Keratinocyte (primary cell): ENCODE measurements around the gene HOTAIR.

ENCODE experiments used
- EZH2 ChIP-seq: IDR thresholded peaks from one replicate; pipeline ENCODE4 v1.6.1; 2012; ENCODE audit warnings: inconsistent platforms, mild to moderate bottlenecking, low read length, moderate library complexity
- TF ChIP-seq, protein P1 (sequence below), 3 experiments: IDR thresholded peaks in 1 of 3; conservative IDR thresholded peaks in 1 of 3; optimal IDR thresholded peaks in 1 of 3; 2 replicates in 2 of 3; 3 replicates in 1 of 3; pipeline versions ENCODE3 to v1.5.1; 2011; ENCODE audit warnings: low read length in 3 of 3, mild to moderate bottlenecking in 3 of 3, moderate library complexity in 2 of 3, control low read depth in 1 of 3, inconsistent platforms in 1 of 3; ENCODE audit not compliant: insufficient read depth in 2 of 3; ENCODE audit errors: extremely low read depth in 1 of 3

DNA sequence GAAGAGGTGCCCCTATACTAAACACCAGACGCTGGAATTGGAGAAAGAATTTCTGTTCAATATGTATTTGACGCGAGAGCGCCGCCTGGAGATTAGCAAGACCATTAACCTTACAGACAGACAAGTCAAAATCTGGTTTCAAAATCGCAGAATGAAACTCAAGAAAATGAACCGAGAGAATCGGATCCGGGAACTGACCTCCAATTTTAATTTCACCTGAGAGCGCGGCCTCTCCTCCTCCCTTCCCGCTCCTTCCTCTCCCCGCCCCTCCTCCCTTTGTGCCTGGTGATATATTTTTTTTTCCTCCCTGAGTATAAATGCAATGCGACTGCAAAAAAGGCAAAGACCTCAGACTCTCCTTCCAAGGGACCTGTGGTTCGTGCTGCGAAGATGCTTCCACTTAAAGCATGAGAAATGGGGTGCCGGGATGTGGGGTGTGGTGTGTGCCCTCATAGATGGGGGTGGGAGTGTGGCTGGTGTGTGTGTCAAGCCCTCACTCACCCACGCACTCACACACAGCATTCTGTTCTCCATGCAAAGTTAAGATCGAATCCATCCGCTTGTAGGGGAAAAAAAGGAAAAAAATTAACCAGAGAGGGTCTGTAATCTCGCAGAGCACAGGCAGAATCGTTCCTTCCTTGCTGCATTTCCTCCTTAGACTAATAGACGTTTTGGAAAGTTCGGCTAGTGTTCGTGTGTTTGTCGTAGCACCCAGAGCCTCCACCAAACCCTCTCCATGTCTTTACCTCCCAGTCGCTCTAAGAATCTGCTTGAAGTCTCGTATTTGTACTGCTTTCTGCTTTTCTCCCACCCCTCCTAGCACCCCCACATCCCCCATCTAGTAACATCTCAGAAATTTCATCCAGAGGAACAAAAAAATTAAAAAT, 14.7 kb upstream of the HOTAIR start:
- TF ChIP-seq, protein P1, sequence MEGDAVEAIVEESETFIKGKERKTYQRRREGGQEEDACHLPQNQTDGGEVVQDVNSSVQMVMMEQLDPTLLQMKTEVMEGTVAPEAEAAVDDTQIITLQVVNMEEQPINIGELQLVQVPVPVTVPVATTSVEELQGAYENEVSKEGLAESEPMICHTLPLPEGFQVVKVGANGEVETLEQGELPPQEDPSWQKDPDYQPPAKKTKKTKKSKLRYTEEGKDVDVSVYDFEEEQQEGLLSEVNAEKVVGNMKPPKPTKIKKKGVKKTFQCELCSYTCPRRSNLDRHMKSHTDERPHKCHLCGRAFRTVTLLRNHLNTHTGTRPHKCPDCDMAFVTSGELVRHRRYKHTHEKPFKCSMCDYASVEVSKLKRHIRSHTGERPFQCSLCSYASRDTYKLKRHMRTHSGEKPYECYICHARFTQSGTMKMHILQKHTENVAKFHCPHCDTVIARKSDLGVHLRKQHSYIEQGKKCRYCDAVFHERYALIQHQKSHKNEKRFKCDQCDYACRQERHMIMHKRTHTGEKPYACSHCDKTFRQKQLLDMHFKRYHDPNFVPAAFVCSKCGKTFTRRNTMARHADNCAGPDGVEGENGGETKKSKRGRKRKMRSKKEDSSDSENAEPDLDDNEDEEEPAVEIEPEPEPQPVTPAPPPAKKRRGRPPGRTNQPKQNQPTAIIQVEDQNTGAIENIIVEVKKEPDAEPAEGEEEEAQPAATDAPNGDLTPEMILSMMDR (optimal IDR thresholded peaks at IDR 0.05 in 1 of 3, IDR thresholded peaks at IDR 0.05 in 1 of 3, conservative IDR thresholded peaks at IDR 0.05 in 1 of 3; ENCODE audit: extremely low read depth in 1 of 3, insufficient read depth in 2 of 3, low read length in 3 of 3): peak; percentile 52 to 62 (median 57)
- TF ChIP-seq EZH2: no peak
